HCT116 (cell line): Measurements from ENCODE around the gene EIF4E.

ENCODE experiments used
- POLR2AphosphoS5 ChIP-seq: IDR thresholded peaks from 2 replicates; pipeline ENCODE4 v1.6.1; 2011; ENCODE audit warnings: mild to moderate bottlenecking, low read depth, low read length, moderate library complexity
- TF ChIP-seq, protein P1 (sequence below), 3 experiments: fragments of 200-600 bp in 1 of 3; sonication (generic) in 1 of 3; IDR thresholded peaks in 2 of 3; conservative IDR thresholded peaks in 1 of 3; 2 replicates each; pipeline ENCODE4 v1.5.1; 2012 to 2017; ENCODE audit warnings: low read depth in 2 of 3, low read length in 2 of 3, antibody characterized with exemption in 1 of 3, borderline replicate concordance in 1 of 3, control low read depth in 1 of 3, mild to moderate bottlenecking in 1 of 3, mixed read lengths in 1 of 3, mixed run types in 1 of 3, moderate library complexity in 1 of 3; ENCODE audit not compliant: insufficient read depth in 1 of 3

DNA sequence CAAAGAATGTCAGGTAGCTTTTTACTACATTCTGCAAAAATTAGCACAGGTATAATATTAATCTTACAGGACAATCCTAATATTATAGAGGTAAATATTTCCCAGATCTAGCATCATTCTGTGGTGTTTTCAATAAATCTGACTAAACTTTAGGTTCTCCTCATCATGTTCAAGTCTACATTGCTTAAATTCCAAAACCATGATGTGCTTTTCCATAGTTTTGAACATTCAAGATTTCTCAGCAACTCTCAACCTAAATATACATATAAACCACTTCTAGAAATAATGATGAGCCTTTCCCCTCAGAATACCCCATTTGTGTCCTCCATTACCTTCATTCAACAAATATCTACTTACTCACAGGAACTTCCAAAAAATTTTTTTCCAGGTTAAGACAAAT, 23.1 kb downstream of the EIF4E start:
- TF ChIP-seq, protein P1, sequence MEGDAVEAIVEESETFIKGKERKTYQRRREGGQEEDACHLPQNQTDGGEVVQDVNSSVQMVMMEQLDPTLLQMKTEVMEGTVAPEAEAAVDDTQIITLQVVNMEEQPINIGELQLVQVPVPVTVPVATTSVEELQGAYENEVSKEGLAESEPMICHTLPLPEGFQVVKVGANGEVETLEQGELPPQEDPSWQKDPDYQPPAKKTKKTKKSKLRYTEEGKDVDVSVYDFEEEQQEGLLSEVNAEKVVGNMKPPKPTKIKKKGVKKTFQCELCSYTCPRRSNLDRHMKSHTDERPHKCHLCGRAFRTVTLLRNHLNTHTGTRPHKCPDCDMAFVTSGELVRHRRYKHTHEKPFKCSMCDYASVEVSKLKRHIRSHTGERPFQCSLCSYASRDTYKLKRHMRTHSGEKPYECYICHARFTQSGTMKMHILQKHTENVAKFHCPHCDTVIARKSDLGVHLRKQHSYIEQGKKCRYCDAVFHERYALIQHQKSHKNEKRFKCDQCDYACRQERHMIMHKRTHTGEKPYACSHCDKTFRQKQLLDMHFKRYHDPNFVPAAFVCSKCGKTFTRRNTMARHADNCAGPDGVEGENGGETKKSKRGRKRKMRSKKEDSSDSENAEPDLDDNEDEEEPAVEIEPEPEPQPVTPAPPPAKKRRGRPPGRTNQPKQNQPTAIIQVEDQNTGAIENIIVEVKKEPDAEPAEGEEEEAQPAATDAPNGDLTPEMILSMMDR (IDR thresholded peaks at IDR 0.05 in 2 of 3, conservative IDR thresholded peaks at IDR 0.05 in 1 of 3; ENCODE audit: borderline replicate concordance in 1 of 3, insufficient read depth in 1 of 3, low read depth in 2 of 3, low read length in 2 of 3) = no peak
- TF ChIP-seq POLR2AphosphoS5 = no peak
